ENCODE measurements around the gene PRR19.
"Not testable (repeated sequence)": the region's sequence is repeated elsewhere in the genome, so short reads cannot be mapped to it uniquely, and the experiment has no call there.

Gene PRR19

GRCh38 chr19:42335971-42336370, 34.0 kb downstream of the PRR19 start:
- no peak for DNase-seq
- TF ChIP-seq GATA1 (IDR thresholded peaks at IDR 0.05; ENCODE audit: low read depth, low read length): no peak
- no peak for TF ChIP-seq POLR2A (IDR thresholded peaks at IDR 0.05; ENCODE audit: low read length)

- DNase-seq: not testable (repeated sequence)
Measured at GRCh38 chr19:42339126-42339860, 37.4 kb downstream of the PRR19 start.

- DNase-seq: not testable (repeated sequence)
Measured at GRCh38 chr19:42339922-42340321, 38.0 kb downstream of the PRR19 start.

GRCh38 chr19:42343344-42344110, 41.6 kb downstream of the PRR19 start:
- peak; percentile 18 to 25 for DNase-seq
- no peak for TF ChIP-seq GATA1 (IDR thresholded peaks at IDR 0.05; ENCODE audit: low read depth, low read length)

GRCh38 chr19:42344336-42344893, 42.5 kb downstream of the PRR19 start:
- DNase-seq: no peak
- TF ChIP-seq POLR2A (IDR thresholded peaks at IDR 0.05; ENCODE audit: low read length): no peak
- TF ChIP-seq GATA1 (IDR thresholded peaks at IDR 0.05; ENCODE audit: low read depth, low read length): no peak

GRCh38 chr19:42345191-42345812, 43.4 kb downstream of the PRR19 start:
- peak in 1 of 2 experiments; percentile 33 for DNase-seq
- TF ChIP-seq GATA1 (IDR thresholded peaks at IDR 0.05; ENCODE audit: low read depth, low read length) (no peak), POLR2A (IDR thresholded peaks at IDR 0.05; ENCODE audit: low read length) (no peak)

- TF ChIP-seq POLR2A (IDR thresholded peaks at IDR 0.05; ENCODE audit: low read length) (no peak), GATA1 (IDR thresholded peaks at IDR 0.05; ENCODE audit: low read depth, low read length) (no peak)
- DNase-seq: no peak
Measured at GRCh38 chr19:42348211-42348610, 46.3 kb downstream of the PRR19 start.

- TF ChIP-seq GATA1 (IDR thresholded peaks at IDR 0.05; ENCODE audit: low read depth, low read length) (no peak), POLR2A (IDR thresholded peaks at IDR 0.05; ENCODE audit: low read length) (no peak)
Measured at GRCh38 chr19:42349378-42350107, 47.6 kb downstream of the PRR19 start.

GRCh38 chr19:42350417-42350816, 48.5 kb downstream of the PRR19 start:
- DNase-seq: no peak

More at GRCh38 chr19:42349378-42350107, 47.6 kb downstream of the PRR19 start:
- DNase-seq: no peak

GRCh38 chr19:42351079-42351735, 49.3 kb downstream of the PRR19 start:
- TF ChIP-seq POLR2A (IDR thresholded peaks at IDR 0.05; ENCODE audit: low read length) (no peak), GATA1 (IDR thresholded peaks at IDR 0.05; ENCODE audit: low read depth, low read length) (no peak)
- no peak for DNase-seq

More at GRCh38 chr19:42350417-42350816, 48.5 kb downstream of the PRR19 start:
- TF ChIP-seq POLR2A (IDR thresholded peaks at IDR 0.05; ENCODE audit: low read length) (no peak), GATA1 (IDR thresholded peaks at IDR 0.05; ENCODE audit: low read depth, low read length) (no peak)

- TF ChIP-seq GATA1 (IDR thresholded peaks at IDR 0.05; ENCODE audit: low read depth, low read length): no peak
- TF ChIP-seq POLR2A (IDR thresholded peaks at IDR 0.05; ENCODE audit: low read length): no peak
- peak in 1 of 2 experiments; percentile 24 for DNase-seq
Measured at GRCh38 chr19:42352301-42353259, 50.6 kb downstream of the PRR19 start.

- no peak for DNase-seq
- TF ChIP-seq POLR2A (IDR thresholded peaks at IDR 0.05; ENCODE audit: low read length) (no peak), GATA1 (IDR thresholded peaks at IDR 0.05; ENCODE audit: low read depth, low read length) (no peak)
Measured at GRCh38 chr19:42353341-42354015, 51.5 kb downstream of the PRR19 start.
